ENCODE results near the gene SPAG8. TPM values are rescaled to one million over a fixed set of nuclear protein-coding genes. Genes with fewer than 3 reads are reported as not detected.

Gene SPAG8
- total RNA-seq, 1 donor = 0.86 TPM

DNA sequence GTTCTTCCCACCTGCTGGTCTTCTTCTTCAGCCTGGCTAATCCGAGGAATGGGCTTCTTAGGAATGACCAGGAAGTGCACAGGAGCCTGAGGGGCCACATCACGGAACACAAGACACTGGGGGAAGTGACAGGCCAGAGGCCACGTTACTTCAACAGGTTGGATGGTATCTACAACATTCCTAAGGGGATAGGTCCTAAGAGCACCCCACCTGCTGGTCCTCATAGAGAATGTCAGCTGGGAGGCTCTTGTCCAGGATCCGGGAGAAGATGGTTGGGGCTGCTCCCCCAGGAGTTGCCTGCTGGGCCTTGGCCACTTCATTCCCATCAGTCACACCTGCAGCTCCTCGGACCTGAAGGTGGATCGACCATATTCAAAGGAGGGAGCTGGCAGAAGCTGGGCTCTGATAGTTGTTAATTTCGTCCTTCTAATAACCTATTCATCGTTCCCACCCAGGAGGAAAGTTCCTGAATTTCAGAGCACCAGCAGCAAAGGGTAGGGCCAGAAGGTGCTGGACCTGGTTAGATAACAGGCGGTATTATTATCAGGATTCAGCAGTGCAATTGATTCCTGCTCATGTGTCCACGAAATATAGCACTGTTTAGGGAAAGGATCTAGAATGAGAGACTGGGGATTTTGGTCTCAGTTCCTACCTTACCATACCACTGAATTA is 1.5 kb upstream of the SPAG8 start:
- DNase-seq (ENCODE audit: low read depth) = no peak
- H3K4me3 ChIP-seq (ENCODE audit: low read depth, low read length) = no peak overlapping the region
- TF ChIP-seq, protein P1, sequence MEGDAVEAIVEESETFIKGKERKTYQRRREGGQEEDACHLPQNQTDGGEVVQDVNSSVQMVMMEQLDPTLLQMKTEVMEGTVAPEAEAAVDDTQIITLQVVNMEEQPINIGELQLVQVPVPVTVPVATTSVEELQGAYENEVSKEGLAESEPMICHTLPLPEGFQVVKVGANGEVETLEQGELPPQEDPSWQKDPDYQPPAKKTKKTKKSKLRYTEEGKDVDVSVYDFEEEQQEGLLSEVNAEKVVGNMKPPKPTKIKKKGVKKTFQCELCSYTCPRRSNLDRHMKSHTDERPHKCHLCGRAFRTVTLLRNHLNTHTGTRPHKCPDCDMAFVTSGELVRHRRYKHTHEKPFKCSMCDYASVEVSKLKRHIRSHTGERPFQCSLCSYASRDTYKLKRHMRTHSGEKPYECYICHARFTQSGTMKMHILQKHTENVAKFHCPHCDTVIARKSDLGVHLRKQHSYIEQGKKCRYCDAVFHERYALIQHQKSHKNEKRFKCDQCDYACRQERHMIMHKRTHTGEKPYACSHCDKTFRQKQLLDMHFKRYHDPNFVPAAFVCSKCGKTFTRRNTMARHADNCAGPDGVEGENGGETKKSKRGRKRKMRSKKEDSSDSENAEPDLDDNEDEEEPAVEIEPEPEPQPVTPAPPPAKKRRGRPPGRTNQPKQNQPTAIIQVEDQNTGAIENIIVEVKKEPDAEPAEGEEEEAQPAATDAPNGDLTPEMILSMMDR (IDR thresholded peaks at IDR 0.05; ENCODE audit: insufficient read depth, low read depth, low read length) = peak; percentile 50

DNA sequence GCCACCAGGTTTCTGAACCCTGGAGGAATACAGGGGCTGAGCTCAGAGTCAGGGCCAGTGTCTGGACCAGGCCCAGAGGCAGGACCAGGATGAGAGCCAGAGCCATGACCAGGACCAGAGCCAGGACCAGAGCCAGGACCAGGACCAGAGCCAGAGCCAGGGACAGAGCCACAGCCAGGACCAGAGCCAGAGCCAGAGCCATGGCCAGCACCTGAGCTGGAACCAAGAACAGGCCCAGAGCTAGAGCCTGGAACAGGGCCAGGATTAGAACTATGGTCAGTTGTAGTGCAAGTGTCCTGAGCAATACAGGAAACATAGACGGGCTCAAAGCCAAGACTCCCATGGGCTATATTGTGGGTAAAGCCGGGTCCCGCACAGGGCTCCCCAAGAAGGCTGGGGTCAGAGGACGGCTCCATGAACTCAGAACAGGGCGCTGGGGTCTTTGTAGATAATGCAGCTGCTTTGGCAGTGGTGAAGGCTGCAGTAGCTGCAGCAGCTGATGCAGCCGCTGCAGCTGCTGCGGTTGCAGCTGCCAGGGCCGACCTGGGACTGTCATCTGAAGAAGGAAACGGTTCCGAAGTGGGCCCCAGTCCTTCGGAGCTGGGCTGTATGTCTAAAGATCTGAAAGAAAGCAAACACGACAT is 559 bp downstream of the SPAG8 start:
- DNase-seq (ENCODE audit: low read depth) = no peak
- H3K4me3 ChIP-seq (ENCODE audit: low read depth, low read length) = peak overlapping the region; percentile 64
- TF ChIP-seq, protein P1 (IDR thresholded peaks at IDR 0.05; ENCODE audit: insufficient read depth, low read depth, low read length) = no peak

DNA sequence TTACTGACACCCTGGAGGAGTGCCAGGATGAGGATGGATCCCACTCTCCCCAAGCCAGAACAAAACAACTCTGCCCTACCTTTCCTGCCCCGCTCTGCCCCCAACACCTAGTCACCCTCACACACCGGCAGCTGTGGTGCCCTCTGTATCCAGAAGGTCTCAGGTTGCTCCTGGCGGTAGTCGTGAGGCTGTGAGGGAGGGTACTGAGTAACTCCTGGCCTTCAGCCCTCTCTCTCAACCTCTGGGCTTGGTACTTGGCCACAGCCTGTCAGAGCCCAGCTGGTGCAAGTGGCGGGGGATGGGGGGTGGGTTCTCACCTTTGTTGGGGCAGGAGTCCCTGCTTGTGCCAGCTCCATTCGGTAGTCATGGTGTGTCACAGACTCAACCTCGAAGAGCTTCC is 1.9 kb downstream of the SPAG8 start:
- TF ChIP-seq, protein P1 (IDR thresholded peaks at IDR 0.05; ENCODE audit: insufficient read depth, low read depth, low read length) = no peak
- H3K4me3 ChIP-seq (ENCODE audit: low read depth, low read length) = no peak overlapping the region
- no peak for DNase-seq (ENCODE audit: low read depth)

DNA sequence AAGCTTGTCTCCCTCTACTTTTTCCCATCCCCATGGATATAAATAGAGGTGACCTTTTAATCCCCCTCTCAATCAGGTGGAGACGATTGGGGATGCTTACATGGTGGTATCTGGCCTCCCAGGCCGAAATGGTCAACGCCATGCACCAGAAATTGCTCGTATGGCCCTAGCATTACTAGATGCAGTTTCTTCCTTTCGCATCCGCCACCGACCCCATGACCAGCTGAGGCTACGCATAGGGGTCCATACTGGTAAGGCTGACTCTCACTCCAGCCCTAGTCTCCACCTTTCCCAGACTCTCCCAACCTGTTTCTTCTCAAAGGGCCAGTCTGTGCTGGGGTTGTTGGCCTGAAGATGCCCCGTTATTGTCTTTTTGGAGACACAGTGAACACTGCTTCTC is 3.6 kb downstream of the SPAG8 start:
- TF ChIP-seq, protein P1 (IDR thresholded peaks at IDR 0.05; ENCODE audit: insufficient read depth, low read depth, low read length) = no peak
- no peak overlapping the region for H3K4me3 ChIP-seq (ENCODE audit: low read depth, low read length)
- DNase-seq (ENCODE audit: low read depth) = no peak

DNA sequence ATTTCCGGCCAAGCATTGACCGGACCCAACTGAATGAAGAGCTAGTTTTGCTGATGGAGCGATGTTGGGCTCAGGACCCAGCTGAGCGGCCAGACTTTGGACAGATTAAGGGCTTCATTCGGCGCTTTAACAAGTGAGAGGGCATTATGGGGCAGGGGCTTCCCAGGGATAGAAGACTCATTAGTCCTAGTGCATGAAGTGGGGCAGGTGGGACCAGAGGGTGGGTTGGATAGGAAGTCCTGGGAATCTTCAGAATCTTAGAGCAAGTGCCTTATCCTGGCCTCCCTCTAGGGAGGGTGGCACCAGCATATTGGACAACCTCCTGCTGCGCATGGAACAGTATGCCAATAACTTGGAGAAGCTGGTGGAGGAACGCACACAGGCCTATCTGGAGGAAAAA is 6.0 kb downstream of the SPAG8 start:
- H3K4me3 ChIP-seq (ENCODE audit: low read depth, low read length) = no peak overlapping the region
- DNase-seq (ENCODE audit: low read depth) = no peak
- TF ChIP-seq, protein P1 (IDR thresholded peaks at IDR 0.05; ENCODE audit: insufficient read depth, low read depth, low read length) = no peak

DNA sequence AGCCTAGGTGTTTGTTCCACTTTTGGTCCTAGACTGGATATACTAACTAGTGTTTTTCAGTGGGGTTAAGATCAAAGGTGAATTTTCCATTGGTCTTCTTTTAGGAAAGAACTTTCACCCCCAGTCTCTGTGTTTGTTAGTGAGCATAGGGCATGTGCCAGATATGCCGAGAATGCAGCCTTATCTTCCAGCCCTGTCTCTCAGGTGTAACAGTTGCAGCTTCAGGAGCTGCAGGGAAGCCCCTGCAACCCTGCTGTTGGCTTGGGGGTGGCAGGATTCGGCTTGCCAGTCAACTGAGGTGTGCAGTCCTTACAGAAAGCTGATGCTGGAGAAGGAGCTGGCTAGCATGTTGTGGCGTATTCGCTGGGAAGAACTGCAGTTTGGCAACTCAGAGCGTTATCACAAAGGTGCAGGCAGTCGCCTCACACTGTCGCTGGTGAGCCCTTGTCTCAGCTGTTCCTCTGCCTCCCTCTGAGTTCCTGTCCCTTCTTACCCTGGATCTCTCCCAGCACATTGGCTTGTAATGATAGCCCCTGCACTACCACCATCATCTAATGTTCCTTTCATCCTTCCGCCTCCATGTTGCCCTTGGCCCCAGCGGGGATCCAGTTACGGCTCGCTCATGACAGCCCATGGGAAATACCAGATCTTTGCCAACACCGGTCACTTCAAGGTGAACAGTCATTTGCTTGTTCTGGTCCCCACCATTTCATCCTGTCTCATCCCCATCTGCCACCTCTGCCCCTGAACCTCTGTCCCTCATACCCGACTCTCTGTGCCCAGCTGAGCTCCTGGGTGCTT is 10.5 kb downstream of the SPAG8 start:
- no peak for DNase-seq (ENCODE audit: low read depth)
- TF ChIP-seq, protein P1 (IDR thresholded peaks at IDR 0.05; ENCODE audit: insufficient read depth, low read depth, low read length) = no peak
- no peak overlapping the region for H3K4me3 ChIP-seq (ENCODE audit: low read depth, low read length)

Measured in fibroblast of villous mesenchyme (primary cell).